CD4-positive, alpha-beta T cell treated with Interleukin-12 subunit alpha and Interleukin-12 subunit beta, for 1 hour (primary cell): ENCODE data around the gene RPL5.
"Not testable (repeated sequence)": the region's sequence is repeated elsewhere in the genome, so short reads cannot be mapped to it uniquely, and the experiment has no call there.

Experiments
- DNase-seq: peaks from one replicate; pipeline ENCODE4 v3.0.0-alpha.2; 2020

The RPL5 gene

GRCh38 chr1:92831762-92832536, at the start of gene RPL5:
TSS of gene RPL5 (plus strand) at chr1:92832040. CDS start at chr1:92832115, 75 bp downstream.
- DNase-seq: peak; percentile 97

GRCh38 chr1:92783550-92783949, 48.3 kb upstream of the RPL5 start:
- not testable (repeated sequence) for DNase-seq

- peak; percentile 44 for DNase-seq
These were observed 47.7 kb upstream of the RPL5 start for GRCh38 chr1:92784021-92784638.

- DNase-seq: peak; percentile 54
These were observed 47.0 kb upstream of the RPL5 start, which contains the start of gene EVI5 for GRCh38 chr1:92784639-92785500. TSS of gene EVI5 (minus strand) at chr1:92785108. CDS start at chr1:92736546, 48,562 bp downstream.

- DNase-seq: no peak
These were observed 45.5 kb upstream of the RPL5 start for GRCh38 chr1:92786111-92786901.

- no peak for DNase-seq
These were observed 41.8 kb upstream of the RPL5 start for GRCh38 chr1:92790081-92790480.

GRCh38 chr1:92790867-92791266, 41.0 kb upstream of the RPL5 start:
- DNase-seq: no peak

GRCh38 chr1:92791487-92792066, 40.3 kb upstream of the RPL5 start:
- no peak for DNase-seq

GRCh38 chr1:92792340-92792782, 39.5 kb upstream of the RPL5 start:
- DNase-seq: no peak

- no peak for DNase-seq
These were observed 36.7 kb upstream of the RPL5 start for GRCh38 chr1:92795166-92795565.

GRCh38 chr1:92797297-92797696, 34.5 kb upstream of the RPL5 start:
- DNase-seq: no peak

- DNase-seq: no peak
These were observed 33.9 kb upstream of the RPL5 start for GRCh38 chr1:92797961-92798360.

GRCh38 chr1:92803140-92803887, 28.5 kb upstream of the RPL5 start:
- no peak for DNase-seq

GRCh38 chr1:92804721-92805201, 27.1 kb upstream of the RPL5 start:
- peak; percentile 17 for DNase-seq

- no peak for DNase-seq
These were observed 26.6 kb upstream of the RPL5 start for GRCh38 chr1:92805216-92805615.

GRCh38 chr1:92808381-92808780, 23.5 kb upstream of the RPL5 start:
- no peak for DNase-seq

- no peak for DNase-seq
These were observed 15.1 kb upstream of the RPL5 start for GRCh38 chr1:92816732-92817131.

- no peak for DNase-seq
These were observed 14.6 kb upstream of the RPL5 start for GRCh38 chr1:92817137-92817697.

GRCh38 chr1:92817986-92818764, 13.7 kb upstream of the RPL5 start:
- DNase-seq: peak; percentile 38

GRCh38 chr1:92820024-92820423, 11.8 kb upstream of the RPL5 start:
- DNase-seq: no peak
